Hepatocyte (in vitro differentiated cells): ENCODE measurements around the gene IPPK. TPM values are rescaled to one million over a fixed set of nuclear protein-coding genes. Genes with fewer than 3 reads are reported as not detected.

ENCODE experiments used
- DNase-seq: peaks from one replicate; pipeline ENCODE4 v3.0.0-alpha.2; 2016; ENCODE audit warnings: low spot score
- H2AFZ ChIP-seq: fragments of 200-600 bp; sonication (generic); 2 replicates; pipeline ENCODE4 v1.6.0; 2016; ENCODE audit warnings: antibody characterized with exemption, mild to moderate bottlenecking
- H3K27ac ChIP-seq: fragments of 200-600 bp; sonication (generic); 2 replicates; pipeline ENCODE4 v1.5.1; 2016; ENCODE audit warnings: mild to moderate bottlenecking
- H3K27me3 ChIP-seq: fragments of 200-600 bp; sonication (generic); 2 replicates; pipeline ENCODE4 v1.6.1; 2016
- H3K36me3 ChIP-seq: fragments of 200-600 bp; sonication (generic); replicated peaks from 2 replicates; pipeline ENCODE4 v1.5.1; 2016; ENCODE audit warnings: low read depth; ENCODE audit not compliant: insufficient read depth
- H3K4me1 ChIP-seq: fragments of 200-600 bp; sonication (generic); 2 replicates; pipeline ENCODE4 v1.5.1; 2016; ENCODE audit warnings: mild to moderate bottlenecking, moderate library complexity; ENCODE audit not compliant: insufficient read depth
- H3K4me2 ChIP-seq: fragments of 200-600 bp; sonication (generic); 2 replicates; pipeline ENCODE4 v1.6.0; 2016
- H3K4me3 ChIP-seq: fragments of 200-600 bp; sonication (generic); 2 replicates; pipeline ENCODE4 v1.5.1; 2016; ENCODE audit warnings: mild to moderate bottlenecking
- H3K79me2 ChIP-seq: fragments of 200-600 bp; sonication (generic); 2 replicates; pipeline ENCODE4 v1.6.0; 2017; ENCODE audit warnings: mild to moderate bottlenecking
- H3K9me2 ChIP-seq: fragments of 200-600 bp; sonication (generic); replicated peaks from 2 replicates; pipeline ENCODE4 v1.6.0; 2017; ENCODE audit warnings: mild to moderate bottlenecking; ENCODE audit not compliant: insufficient read depth
- H3K9me3 ChIP-seq: fragments of 200-600 bp; sonication (generic); 2 replicates; pipeline ENCODE4 v1.5.1; 2016; ENCODE audit warnings: low read depth, mild to moderate bottlenecking
- H4K20me1 ChIP-seq: fragments of 200-600 bp; sonication (generic); 2 replicates; pipeline ENCODE4 v1.6.0; 2016; ENCODE audit warnings: mild to moderate bottlenecking; ENCODE audit not compliant: insufficient read depth, poor library complexity, severe bottlenecking
- CTCF ChIP-seq: fragments of 200-600 bp; sonication (generic); IDR thresholded peaks from 2 replicates; pipeline ENCODE4 v1.5.1; 2016; ENCODE audit warnings: antibody characterized with exemption, mild to moderate bottlenecking; ENCODE audit not compliant: poor library complexity
- EZH2 ChIP-seq: fragments of 200-600 bp; sonication (generic); IDR thresholded peaks from 2 replicates; pipeline ENCODE4 v1.6.1; 2016; ENCODE audit warnings: antibody characterized with exemption, mild to moderate bottlenecking, borderline replicate concordance
- EZH2phosphoT487 ChIP-seq: fragments of 200-600 bp; sonication (generic); IDR thresholded peaks from one replicate; pipeline ENCODE4 v1.6.1; 2018; ENCODE audit warnings: antibody characterized with exemption, mild to moderate bottlenecking, low read depth, moderate library complexity; ENCODE audit not compliant: unreplicated experiment, severe bottlenecking
- polyA plus RNA-seq: library from polyadenylated mRNA; unstranded; fragments of >200 nt; fragmentation: Nextera tagmentation; extraction: Ambion mirVana; gene quantifications from 2 replicates; pipeline ENCODE4 v1.2.1, GENCODE V29; 2016
- total RNA-seq: library from RNA; depleted of rRNA; stranded (reverse); fragments of >200 nt; gene quantifications from 2 replicates; pipeline ENCODE4 v1.2.3, GENCODE V29; 2014

Gene IPPK
- total and polyA plus RNA-seq, 2 experiments from 2014 or later = 8.5 to 15.6 TPM

- no peak for DNase-seq
- no peak overlapping the region for H3K4me2 ChIP-seq
- no peaks in the 10 kb centered on the region for H3K9me2 ChIP-seq
- no peak overlapping the region for H3K27ac ChIP-seq
- no peaks in the 10 kb centered on the region for H3K36me3 ChIP-seq
- no peaks in the 10 kb centered on the region for H3K9me3 ChIP-seq
- H3K27me3 ChIP-seq = no peaks in the 10 kb centered on the region
- H4K20me1 ChIP-seq = no peaks in the 10 kb centered on the region
- H2AFZ ChIP-seq = no peak overlapping the region
- no peak for TF ChIP-seq CTCF
- no peak for TF ChIP-seq EZH2
- TF ChIP-seq EZH2phosphoT487 = no peak
- peaks cover 11% of the 10 kb centered on the region for H3K4me1 ChIP-seq
- no peaks in the 10 kb centered on the region for H3K79me2 ChIP-seq
- no peak overlapping the region for H3K4me3 ChIP-seq
Measured at GRCh38 chr9:92564504-92564903, 105.4 kb downstream of the IPPK start.

Other genes starting within 250 kb of the IPPK start
- 0.17 and 0.28 TPM in 2 replicates for gene OMD, start 245.7 kb downstream of the IPPK start, total RNA-seq
- gene OMD, start 245.7 kb downstream of the IPPK start, polyA plus RNA-seq = 0.18 and 0.47 TPM in 2 replicates
- 33.6 and 35.3 TPM in 2 replicates for gene ASPN, start 187.6 kb downstream of the IPPK start, total RNA-seq
- 12.5 and 14.0 TPM in 2 replicates for gene ASPN, start 187.6 kb downstream of the IPPK start, polyA plus RNA-seq
- 15.9 and 20.8 TPM in 2 replicates for gene ECM2, start 134.1 kb downstream of the IPPK start, total RNA-seq
- gene ECM2, start 134.1 kb downstream of the IPPK start, polyA plus RNA-seq = 1.1 and 4.0 TPM in 2 replicates
- gene BICD2, start 94.7 kb upstream of the IPPK start, total RNA-seq = 19.9 and 25.7 TPM in 2 replicates
- 11.0 and 13.2 TPM in 2 replicates for gene BICD2, start 94.7 kb upstream of the IPPK start, polyA plus RNA-seq
- gene ZNF484, start 207.9 kb upstream of the IPPK start, total RNA-seq = 9.2 and 10.3 TPM in 2 replicates
- 1.6 and 2.3 TPM in 2 replicates for gene ZNF484, start 207.9 kb upstream of the IPPK start, polyA plus RNA-seq